Panc1 (cell line): Measurements from ENCODE around the gene MYH14. TPM values are rescaled to one million over a fixed set of nuclear protein-coding genes. Genes with fewer than 3 reads are reported as not detected.

Experiments used
- ATAC-seq: fragments of 200-7000 bp; cut with Tn5 transposase; 2 replicates; pipeline ENCODE4 v1.9.1; 2020; ENCODE audit warnings: mild to moderate bottlenecking, moderate library complexity
- BruUV-seq: library from RNA; stranded (reverse); fragments of 400-500 nt; replicated peaks from 2 replicates; lab custom pipeline; 2021; lab: Mats Ljungman, UMichigan
- CTCF ChIA-PET: fragments of 300-600 bp; sonication (Branson Sonifier 250); formaldehyde crosslinking; loops from one replicate; lab custom pipeline; 2022; ENCODE audit warnings: antibody characterized with exemption; lab: Charles Lee
- POLR2A ChIA-PET: fragments of 300-600 bp; sonication (Branson Sonifier 250); formaldehyde crosslinking; loops from one replicate; lab custom pipeline; 2022; ENCODE audit warnings: antibody characterized with exemption; lab: Charles Lee
- DNase-seq: peaks from one replicate; pipeline ENCODE4 v3.0.0-alpha.2; 2010; ENCODE audit warnings: low read depth, low spot score
- H3K27ac ChIP-seq: 2 replicates; pipeline ENCODE4 v1.5.1; 2011; ENCODE audit warnings: mild to moderate bottlenecking, low read length, inconsistent platforms
- H3K27me3 ChIP-seq: fragments of 200-500 bp; sonication (Bioruptor generic); 2 replicates; pipeline ENCODE4 v1.6.0; 2014; ENCODE audit warnings: low read length, inconsistent platforms; ENCODE audit not compliant: control insufficient read depth, insufficient read depth
- H3K36me3 ChIP-seq: fragments of 200-500 bp; sonication (Bioruptor generic); 2 replicates; pipeline ENCODE4 v1.5.1; 2014; ENCODE audit warnings: inconsistent platforms, mild to moderate bottlenecking, low read length, moderate library complexity; ENCODE audit not compliant: control insufficient read depth, insufficient read depth
- H3K4me1 ChIP-seq: 2 replicates; pipeline ENCODE4 v1.5.1; 2011; ENCODE audit warnings: inconsistent platforms, mild to moderate bottlenecking, low read length, moderate library complexity; ENCODE audit not compliant: control insufficient read depth, insufficient read depth
- H3K4me3 ChIP-seq, 2 experiments: 2 replicates each; pipeline ENCODE4 v1.5.1; 2011 to 2012; ENCODE audit warnings: low read depth in 2 of 2, low read length in 2 of 2, mild to moderate bottlenecking in 2 of 2, inconsistent platforms in 1 of 2, moderate library complexity in 1 of 2
- H3K9me3 ChIP-seq: fragments of 200-500 bp; sonication (Bioruptor generic); 2 replicates; pipeline ENCODE4 v1.5.1; 2014; ENCODE audit warnings: low read depth, mild to moderate bottlenecking, inconsistent platforms, low read length, moderate library complexity; ENCODE audit not compliant: control insufficient read depth, insufficient read depth
- CTCF ChIP-seq: fragments of 450-650 bp; IDR thresholded peaks from 2 replicates; pipeline ENCODE4 v1.5.1; 2017; ENCODE audit warnings: mild to moderate bottlenecking
- POLR2AphosphoS5 ChIP-seq: IDR thresholded peaks from 2 replicates; pipeline ENCODE4 v1.6.1; 2012; ENCODE audit warnings: mild to moderate bottlenecking, low read depth, low read length, moderate library complexity
- SIN3A ChIP-seq: IDR thresholded peaks from 2 replicates; pipeline ENCODE4 v1.6.1; 2012; ENCODE audit warnings: low read depth, mild to moderate bottlenecking, low read length, moderate library complexity, borderline replicate concordance; ENCODE audit not compliant: insufficient read depth
- TCF7L2 ChIP-seq: IDR thresholded peaks from 2 replicates; pipeline ENCODE4 v1.6.1; 2011; ENCODE audit warnings: mild to moderate bottlenecking, low read depth, low read length, inconsistent platforms
- in situ Hi-C: cut with HindIII; loops from 2 replicates; pipeline ENCODE4 v1.10.0; 2016; ENCODE audit warnings: low sequenced_read_pairs, low pct_unique_long_range_greater_than_20kb
- intact Hi-C: fragments of 100-400 bp; cut with micrococcal nuclease; formaldehyde crosslinking; loops from one replicate; pipeline ENCODE4 v1.10.0; 2022; ENCODE audit not compliant: unreplicated experiment
- total RNA-seq: library from RNA; stranded (reverse); gene quantifications from one replicate; pipeline ENCODE4 v1.2.1, GENCODE V29; 2021; ENCODE audit not compliant: unreplicated experiment
- TF ChIP-seq, protein P1 (sequence below), 2 experiments: IDR thresholded peaks; 2 replicates each; pipeline ENCODE4 v1.6.1; 2011 to 2012; ENCODE audit warnings: low read depth in 2 of 2, control low read depth in 1 of 2, low read length in 1 of 2, mild to moderate bottlenecking in 1 of 2, moderate library complexity in 1 of 2; ENCODE audit not compliant: insufficient read depth in 1 of 2

MYH14 gene
- total RNA-seq, 1 experiment from 2014 or later, result 23.8 TPM

DNA sequence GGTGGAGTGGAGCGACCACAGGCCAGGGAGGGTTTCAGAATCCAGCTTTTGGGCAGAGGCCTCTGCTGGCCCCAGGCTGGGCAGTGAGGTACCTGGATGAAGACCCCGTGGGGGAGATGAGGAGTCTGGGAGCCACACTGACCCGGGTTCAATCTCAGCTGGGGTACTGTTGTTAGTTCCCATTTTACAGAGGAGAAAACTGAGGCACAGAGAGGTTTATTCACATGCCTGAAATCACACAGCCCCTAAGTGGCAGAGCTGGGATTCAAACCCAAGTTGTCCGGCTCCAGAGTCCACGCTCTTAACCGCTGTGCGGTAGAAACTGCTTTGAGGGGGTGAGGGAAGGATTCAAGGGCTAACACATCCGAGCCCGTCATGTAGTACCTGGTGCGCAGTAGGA lies 45.0 kb downstream of the MYH14 start:
- DNase-seq, result no peak
- intact Hi-C loops, result no loop called here
- Histone ChIP-seq H3K4me3 (no peak overlapping the region), H3K9me3 (peaks cover 4% of the 10 kb centered on the region; the same call in 1 of the 2 replicates), H3K4me1 (no peaks in the 10 kb centered on the region), H3K36me3 (no peaks in the 10 kb centered on the region), H3K27ac (no peak overlapping the region), H3K27me3 (no peaks in the 10 kb centered on the region)
- CTCF ChIA-PET, result no interaction called here
- no peak for ATAC-seq
- in situ Hi-C loops, result no loop called here
- BruUV-seq, result no TSS peak
- POLR2A ChIA-PET, result no interaction called here
- TF ChIP-seq, protein P1, sequence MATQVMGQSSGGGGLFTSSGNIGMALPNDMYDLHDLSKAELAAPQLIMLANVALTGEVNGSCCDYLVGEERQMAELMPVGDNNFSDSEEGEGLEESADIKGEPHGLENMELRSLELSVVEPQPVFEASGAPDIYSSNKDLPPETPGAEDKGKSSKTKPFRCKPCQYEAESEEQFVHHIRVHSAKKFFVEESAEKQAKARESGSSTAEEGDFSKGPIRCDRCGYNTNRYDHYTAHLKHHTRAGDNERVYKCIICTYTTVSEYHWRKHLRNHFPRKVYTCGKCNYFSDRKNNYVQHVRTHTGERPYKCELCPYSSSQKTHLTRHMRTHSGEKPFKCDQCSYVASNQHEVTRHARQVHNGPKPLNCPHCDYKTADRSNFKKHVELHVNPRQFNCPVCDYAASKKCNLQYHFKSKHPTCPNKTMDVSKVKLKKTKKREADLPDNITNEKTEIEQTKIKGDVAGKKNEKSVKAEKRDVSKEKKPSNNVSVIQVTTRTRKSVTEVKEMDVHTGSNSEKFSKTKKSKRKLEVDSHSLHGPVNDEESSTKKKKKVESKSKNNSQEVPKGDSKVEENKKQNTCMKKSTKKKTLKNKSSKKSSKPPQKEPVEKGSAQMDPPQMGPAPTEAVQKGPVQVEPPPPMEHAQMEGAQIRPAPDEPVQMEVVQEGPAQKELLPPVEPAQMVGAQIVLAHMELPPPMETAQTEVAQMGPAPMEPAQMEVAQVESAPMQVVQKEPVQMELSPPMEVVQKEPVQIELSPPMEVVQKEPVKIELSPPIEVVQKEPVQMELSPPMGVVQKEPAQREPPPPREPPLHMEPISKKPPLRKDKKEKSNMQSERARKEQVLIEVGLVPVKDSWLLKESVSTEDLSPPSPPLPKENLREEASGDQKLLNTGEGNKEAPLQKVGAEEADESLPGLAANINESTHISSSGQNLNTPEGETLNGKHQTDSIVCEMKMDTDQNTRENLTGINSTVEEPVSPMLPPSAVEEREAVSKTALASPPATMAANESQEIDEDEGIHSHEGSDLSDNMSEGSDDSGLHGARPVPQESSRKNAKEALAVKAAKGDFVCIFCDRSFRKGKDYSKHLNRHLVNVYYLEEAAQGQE (IDR thresholded peaks at IDR 0.05; ENCODE audit: insufficient read depth in 1 of 2, low read depth in 2 of 2, low read length in 1 of 2), result no peak
- TF ChIP-seq CTCF (no peak), POLR2AphosphoS5 (no peak), SIN3A (no peak), TCF7L2 (no peak)

- ATAC-seq (no peak), DNase-seq (no peak)
- ChIA-PET CTCF (no interaction called here), POLR2A (no interaction called here)
- Histone ChIP-seq H3K4me3 (no peak overlapping the region), H3K27ac (no peak overlapping the region), H3K27me3 (no peaks in the 10 kb centered on the region), H3K36me3 (no peaks in the 10 kb centered on the region), H3K9me3 (peaks cover 4% of the 10 kb centered on the region; the same call in 1 of the 2 replicates), H3K4me1 (no peaks in the 10 kb centered on the region)
- TF ChIP-seq CTCF (no peak), POLR2AphosphoS5 (no peak), SIN3A (no peak), TCF7L2 (no peak)
- TF ChIP-seq, protein P1 (IDR thresholded peaks at IDR 0.05; ENCODE audit: insufficient read depth in 1 of 2, low read depth in 2 of 2, low read length in 1 of 2), result no peak
- intact Hi-C loops, result no loop called here
- BruUV-seq, result no TSS peak
- in situ Hi-C loops, result no loop called here
Observed at GRCh38 chr19:50248826-50249225, 45.4 kb downstream of the MYH14 start.
